Endothelial cell of umbilical vein (primary cell): Measurements from ENCODE around the gene CGB2. TPM values are rescaled to one million over a fixed set of nuclear protein-coding genes. Genes with fewer than 3 reads are reported as not detected.
"Not testable (repeated sequence)": the region's sequence is repeated elsewhere in the genome, so short reads cannot be mapped to it uniquely, and the experiment has no call there.

Source experiments
- BruUV-seq: library from RNA; stranded (reverse); fragments of 400-500 nt; replicated peaks from 2 replicates; lab custom pipeline; 2021; lab: Mats Ljungman, UMichigan
- CTCF ChIA-PET: fragments of 300-600, 350-600 bp; sonication (Branson Sonifier 250); formaldehyde crosslinking; loops from one replicate; lab custom pipeline; 2021; ENCODE audit warnings: antibody characterized with exemption, inconsistent platforms; lab: Charles Lee
- POLR2A ChIA-PET: fragments of 300-600, 350-600 bp; sonication (Branson Sonifier 250); formaldehyde crosslinking; loops from one replicate; lab custom pipeline; 2021; ENCODE audit warnings: antibody characterized with exemption, inconsistent platforms; lab: Charles Lee
- DNase-seq: peaks from one replicate; pipeline ENCODE4 v3.0.0-alpha.2; 2011; ENCODE audit warnings: low read depth, low spot score
- FAIRE-seq: peaks from 2 replicates; lab custom pipeline; 2011; peaks lifted over from hg19 to GRCh38; lab: Jason Lieb, UNC
- H2AFZ ChIP-seq: 2 replicates; pipeline ENCODE4 v1.6.0; 2012; ENCODE audit warnings: low read depth, low read length, control low read depth, inconsistent platforms
- H3K27ac ChIP-seq: 2 replicates; pipeline ENCODE4 v1.5.1; 2011; ENCODE audit warnings: low read depth, mild to moderate bottlenecking, control low read depth, low read length, moderate library complexity; ENCODE audit not compliant: insufficient read depth
- H3K27me3 ChIP-seq, 2 experiments: 2 replicates each; pipeline versions ENCODE4 v1.6.0 to v1.6.1; 2011; ENCODE audit warnings: low read length in 2 of 2, mixed read lengths in 1 of 2; ENCODE audit not compliant: control insufficient read depth in 2 of 2, insufficient read depth in 2 of 2
- H3K36me3 ChIP-seq, 2 experiments: 2 replicates in 1 of 2; 3 replicates in 1 of 2; pipeline ENCODE4 v1.5.1; 2011; ENCODE audit warnings: low read length in 2 of 2, mild to moderate bottlenecking in 1 of 2, moderate library complexity in 1 of 2; ENCODE audit not compliant: control insufficient read depth in 2 of 2, insufficient read depth in 2 of 2; ENCODE audit errors: extremely low read depth in 1 of 2
- H3K4me1 ChIP-seq: 3 replicates; pipeline ENCODE4 v1.5.1; 2011; ENCODE audit warnings: mild to moderate bottlenecking, low read length; ENCODE audit not compliant: control insufficient read depth, insufficient read depth; ENCODE audit errors: extremely low read depth
- H3K4me2 ChIP-seq: 2 replicates; pipeline ENCODE4 v1.6.1; 2011; ENCODE audit warnings: low read length, control low read depth, mixed read lengths; ENCODE audit not compliant: insufficient read depth
- H3K4me3 ChIP-seq, 3 experiments: fragments of 200-600 bp in 1 of 3; sonication (generic), shearing (Covaris generic) in 1 of 3; replicated peaks in 1 of 3; 2 replicates each; pipeline ENCODE4 v1.5.1; 2011 to 2016; ENCODE audit warnings: control low read depth in 3 of 3, low read length in 3 of 3, mild to moderate bottlenecking in 2 of 3, inconsistent platforms in 1 of 3, low read depth in 1 of 3, moderate library complexity in 1 of 3; ENCODE audit not compliant: insufficient read depth in 1 of 3
- H3K79me2 ChIP-seq: 2 replicates; pipeline ENCODE4 v1.6.0; 2012; ENCODE audit warnings: low read length, inconsistent platforms; ENCODE audit not compliant: control insufficient read depth, insufficient read depth
- H3K9ac ChIP-seq: replicated peaks from 2 replicates; pipeline ENCODE3; 2011; ENCODE audit warnings: low read length, control low read depth; ENCODE audit not compliant: insufficient read depth; ENCODE audit errors: extremely low read depth
- H3K9me1 ChIP-seq: replicated peaks from 3 replicates; pipeline ENCODE4 v1.6.0; 2011; ENCODE audit warnings: mild to moderate bottlenecking, low read length; ENCODE audit not compliant: control insufficient read depth, insufficient read depth; ENCODE audit errors: extremely low read depth
- H3K9me3 ChIP-seq: replicated peaks from 2 replicates; pipeline ENCODE4 v1.5.1; 2012; ENCODE audit warnings: low read length, inconsistent platforms; ENCODE audit not compliant: control insufficient read depth, insufficient read depth
- H4K20me1 ChIP-seq: replicated peaks from 2 replicates; pipeline ENCODE3; 2011; ENCODE audit warnings: mild to moderate bottlenecking, low read length; ENCODE audit not compliant: control insufficient read depth, insufficient read depth; ENCODE audit errors: extremely low read depth
- CTCF ChIP-seq, 2 donors: IDR thresholded peaks; 1 replicate in 1 of 2; 2 replicates in 1 of 2; pipeline ENCODE4 v1.5.1; 2011; ENCODE audit warnings: low read length in 2 of 2, mild to moderate bottlenecking in 2 of 2, moderate library complexity in 2 of 2, control low read depth in 1 of 2, inconsistent platforms in 1 of 2, low read depth in 1 of 2; ENCODE audit not compliant: insufficient read depth in 1 of 2; ENCODE audit errors: extremely low read depth in 1 of 2
- EZH2 ChIP-seq: IDR thresholded peaks from 2 replicates; pipeline ENCODE4 v1.6.1; 2012; ENCODE audit warnings: borderline replicate concordance, low read depth, mild to moderate bottlenecking, moderate library complexity, low read length, inconsistent platforms; ENCODE audit not compliant: severe bottlenecking
- FOS ChIP-seq: IDR thresholded peaks from 2 replicates; pipeline ENCODE4 v1.6.1; 2011; ENCODE audit warnings: mild to moderate bottlenecking, low read length, moderate library complexity, borderline replicate concordance; ENCODE audit not compliant: insufficient read depth
- GATA2 ChIP-seq: IDR thresholded peaks from 2 replicates; pipeline ENCODE4 v1.7.0; 2011; ENCODE audit warnings: low read depth, mild to moderate bottlenecking, moderate library complexity, mixed read lengths, low read length; ENCODE audit not compliant: insufficient read length, insufficient read depth
- JUN ChIP-seq: IDR thresholded peaks from 2 replicates; pipeline ENCODE4 v1.6.1; 2011; ENCODE audit warnings: borderline replicate concordance, low read depth; ENCODE audit not compliant: insufficient read length, insufficient read depth
- MAX ChIP-seq: IDR thresholded peaks from 2 replicates; pipeline ENCODE4 v1.6.1; 2011; ENCODE audit not compliant: insufficient read depth, insufficient read length
- MYC ChIP-seq: IDR thresholded peaks from one replicate; pipeline ENCODE4 v1.6.1; 2011; ENCODE audit warnings: mild to moderate bottlenecking, low read depth, low read length
- POLR2A ChIP-seq: IDR thresholded peaks from 2 replicates; pipeline ENCODE4 v1.6.1; 2012; ENCODE audit warnings: low read depth, mild to moderate bottlenecking, control low read depth, low read length
- POLR2AphosphoS5 ChIP-seq: IDR thresholded peaks from 2 replicates; pipeline ENCODE4 v1.6.1; 2012; ENCODE audit warnings: low read depth, mild to moderate bottlenecking, control low read depth, low read length, moderate library complexity; ENCODE audit not compliant: insufficient read depth
- dilution Hi-C: fragments of 300-500 bp; cut with MboI; formaldehyde crosslinking; loops from one replicate; pipeline ENCODE4 v1.15.0; 2019; ENCODE audit warnings: low sequenced_read_pairs; ENCODE audit not compliant: extremely low pct_ligation_motif_present
- intact Hi-C: fragments of 100-400 bp; cut with micrococcal nuclease; formaldehyde crosslinking; loops from one replicate; pipeline ENCODE4 v1.10.0; 2022
- polyA plus RNA-seq, 4 experiments: library from polyadenylated mRNA; depleted of rRNA in 3 of 4; stranded (reverse) in 3 of 4; unstranded in 1 of 4; fragments of >200 nt; gene quantifications; 2 replicates each; pipeline versions ENCODE4 v1.2.1 to v1.2.3, GENCODE V29; 2011 to 2012; ENCODE audit warnings: missing spikeins in 1 of 4
- total RNA-seq: library from RNA; stranded (reverse); gene quantifications from 2 replicates; pipeline ENCODE4 v1.2.3, GENCODE V29; 2021

The CGB2 gene
- total and polyA plus RNA-seq, 2 donors (not counting 3 experiments of a cell fraction or from before 2014, with no cell fraction given), result not detected

- H3K9ac ChIP-seq, result no peak overlapping the region
- no peak for FAIRE-seq
- DNase-seq, result no peak
- BruUV-seq, result no TSS peak
- no peak overlapping the region for H2AFZ ChIP-seq
- no peak overlapping the region for H3K4me2 ChIP-seq
- no peaks in the 10 kb centered on the region for H4K20me1 ChIP-seq
- H3K27me3 ChIP-seq, result peaks cover 0 to 5% of the 10 kb centered on the region in 2 experiments
- H3K4me1 ChIP-seq, result peaks cover 10% of the 10 kb centered on the region
- ChIA-PET POLR2A (no interaction called here), CTCF (interaction anchor here (1.4 kb wide), 1 partner anchor 22 kb away, joined by 4 read pairs; no protein-coding TSS in a partner anchor)
- TF ChIP-seq POLR2AphosphoS5 (no peak), FOS (no peak), CTCF (IDR thresholded peaks at IDR 0.05; ENCODE audit: extremely low read depth in 1 of 2, insufficient read depth in 1 of 2, low read depth in 1 of 2, low read length in 2 of 2) (no peak), GATA2 (no peak), JUN (no peak), EZH2 (no peak), MYC (no peak), POLR2A (no peak), MAX (no peak)
- no peaks in the 10 kb centered on the region for H3K9me3 ChIP-seq
- H3K79me2 ChIP-seq, result no peaks in the 10 kb centered on the region
- intact Hi-C loops (no loop called here), dilution Hi-C loops (no loop called here)
- H3K9me1 ChIP-seq, result no peaks in the 10 kb centered on the region
- no peaks in the 10 kb centered on the region for H3K36me3 ChIP-seq
- H3K27ac ChIP-seq, result no peak overlapping the region
- H3K4me3 ChIP-seq, result no peak overlapping the region
Measured at GRCh38 chr19:49022116-49022515, 9.6 kb upstream of the CGB2 start.

GRCh38 chr19:49024233-49024632, 7.5 kb upstream of the CGB2 start, which contains the start of gene CGB3:
CGB3 (minus strand) TSS chr19:49024333; CDS start chr19:49023971, 362 bp downstream.
- BruUV-seq, H2AFZ ChIP-seq, H3K4me1 ChIP-seq, DNase-seq, H4K20me1 ChIP-seq, H3K9me3 ChIP-seq, H3K27ac ChIP-seq, H3K27me3 ChIP-seq, H3K4me2 ChIP-seq, H3K9me1 ChIP-seq, H3K79me2 ChIP-seq, POLR2A ChIA-PET, dilution Hi-C loops, CTCF ChIA-PET, FAIRE-seq, H3K4me3 ChIP-seq, H3K36me3 ChIP-seq, H3K9ac ChIP-seq, intact Hi-C loops: not testable (repeated sequence)

GRCh38 chr19:49025088-49025487, 6.6 kb upstream of the CGB2 start:
- BruUV-seq, intact Hi-C loops, FAIRE-seq, H3K27ac ChIP-seq, H2AFZ ChIP-seq, H3K79me2 ChIP-seq, H4K20me1 ChIP-seq, H3K36me3 ChIP-seq, H3K9me1 ChIP-seq, H3K4me1 ChIP-seq, H3K27me3 ChIP-seq, H3K9ac ChIP-seq, H3K9me3 ChIP-seq, H3K4me3 ChIP-seq, H3K4me2 ChIP-seq, dilution Hi-C loops, DNase-seq, POLR2A ChIA-PET: not testable (repeated sequence)
- CTCF ChIA-PET, result interaction anchor here (0.6 kb wide), 1 partner anchor 73 kb away, joined by 3 read pairs; no protein-coding TSS in a partner anchor
